GM19397 (cell line): ENCODE results near the gene CDKN2AIP.
"Not testable (repeated sequence)": the region's sequence is repeated elsewhere in the genome, so short reads cannot be mapped to it uniquely, and the experiment has no call there.

ENCODE experiments used
- ATAC-seq: cut with Tn5 transposase; IDR thresholded peaks from one replicate; pipeline ENCODE4 v1.9.1; 2021; ENCODE audit warnings: mild to moderate bottlenecking, moderate library complexity; ENCODE audit not compliant: unreplicated experiment

Gene CDKN2AIP

DNA sequence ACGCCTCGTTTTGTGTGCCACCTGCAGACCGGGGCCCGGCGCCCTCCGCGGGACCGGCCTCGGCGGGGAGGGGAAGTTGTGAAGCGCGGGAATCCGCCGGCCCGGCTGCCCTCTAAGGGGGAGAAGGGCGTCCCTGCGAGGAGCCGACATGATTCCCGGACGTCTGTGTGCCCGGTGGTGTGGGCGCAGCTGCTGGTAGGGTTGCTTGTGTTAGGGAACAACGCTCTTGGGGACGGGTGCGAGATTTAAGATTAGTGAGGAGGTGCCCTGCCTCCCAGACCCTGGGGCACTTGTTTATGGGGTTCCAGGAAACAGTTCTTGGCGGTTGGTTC lies 627 bp downstream of the CDKN2AIP start:
- ATAC-seq: peak; percentile 23

DNA sequence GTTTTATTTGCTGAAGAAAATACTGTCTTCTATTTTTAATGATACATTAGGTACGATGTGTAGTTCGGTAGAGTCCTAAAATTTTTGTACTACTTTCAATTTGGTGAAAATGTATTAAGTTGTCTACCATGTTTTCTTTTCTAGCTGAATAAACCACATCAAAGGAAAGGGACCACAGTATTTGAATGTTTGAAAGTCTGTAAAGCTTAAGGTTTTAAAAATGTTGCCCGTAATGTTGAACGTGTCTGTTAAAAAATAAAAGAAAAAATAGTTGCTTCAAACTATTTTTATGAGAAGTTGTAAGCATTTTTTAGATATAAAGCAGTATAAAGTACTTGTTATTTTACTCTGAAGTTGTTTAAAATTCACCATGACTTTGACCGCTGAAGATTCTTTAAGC lies 3.2 kb downstream of the CDKN2AIP start:
- ATAC-seq: no peak

DNA sequence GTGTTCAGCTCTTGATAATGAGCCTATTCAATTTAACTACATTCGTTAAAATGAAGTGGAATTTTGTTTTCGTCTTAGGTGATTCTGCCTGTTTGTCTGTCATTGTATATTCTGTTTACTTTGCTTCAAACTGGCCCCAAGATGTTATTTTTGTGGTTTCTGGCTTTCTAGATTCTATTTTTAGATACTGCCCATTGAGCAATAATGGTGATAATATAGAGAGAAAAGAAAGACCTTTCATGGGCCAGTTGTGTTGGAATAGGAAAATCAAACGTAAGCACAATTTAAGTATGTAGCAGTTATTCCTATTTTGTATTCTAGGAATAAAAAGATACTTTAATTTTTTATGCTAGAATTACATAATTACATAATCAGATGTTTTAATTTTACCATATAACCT lies 4.0 kb downstream of the CDKN2AIP start:
- ATAC-seq: no peak

DNA sequence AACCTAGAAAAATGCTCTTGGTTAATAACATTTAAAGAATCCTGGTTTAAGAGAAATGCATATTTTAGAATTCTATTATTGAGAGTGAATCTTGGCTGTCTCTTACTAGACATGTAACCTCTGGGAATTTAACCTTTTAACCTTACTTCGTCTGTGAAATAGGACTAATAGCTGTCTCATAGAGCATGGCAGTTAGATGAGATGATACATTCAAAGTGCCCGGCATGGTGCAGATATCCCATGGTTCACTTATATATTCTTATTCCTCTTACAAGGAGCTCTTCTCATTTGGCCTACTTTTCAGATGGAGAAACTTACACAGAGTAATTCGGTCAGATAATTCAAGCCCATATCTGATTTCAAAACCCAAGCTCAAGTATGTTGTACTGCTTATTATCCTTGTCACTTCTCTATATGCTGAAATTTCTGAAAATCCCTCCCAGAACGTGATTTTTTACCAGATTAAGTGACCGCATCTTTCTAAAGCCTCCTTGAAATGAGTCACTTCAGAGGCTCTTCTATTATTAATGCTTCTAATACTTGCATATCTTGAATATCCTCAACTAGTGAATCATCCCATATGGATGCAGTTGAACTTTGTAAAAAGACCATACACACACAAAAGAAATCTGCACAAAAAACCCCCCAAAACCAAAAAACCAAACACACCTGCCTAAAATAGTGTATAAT lies 4.9 kb downstream of the CDKN2AIP start:
- ATAC-seq: no peak

DNA sequence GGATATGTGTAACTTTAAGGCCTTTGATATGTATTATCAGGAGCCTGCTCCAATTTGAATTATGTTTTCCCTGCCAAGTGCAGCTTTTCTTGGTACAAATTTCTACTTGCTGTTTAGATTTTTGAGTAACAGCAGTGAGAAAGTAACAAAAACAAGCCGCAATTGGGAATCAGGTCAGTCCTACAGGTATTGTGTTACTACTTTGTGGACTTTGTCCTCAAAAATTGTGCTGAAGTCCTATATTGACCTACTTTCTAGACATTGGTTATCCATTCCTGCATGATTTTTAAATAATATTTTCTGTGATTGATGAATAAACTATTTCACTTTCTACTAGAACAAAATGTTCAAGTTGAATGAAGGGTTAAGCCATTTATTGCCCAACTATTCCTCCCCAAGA lies 5.7 kb downstream of the CDKN2AIP start:
- ATAC-seq: no peak

DNA sequence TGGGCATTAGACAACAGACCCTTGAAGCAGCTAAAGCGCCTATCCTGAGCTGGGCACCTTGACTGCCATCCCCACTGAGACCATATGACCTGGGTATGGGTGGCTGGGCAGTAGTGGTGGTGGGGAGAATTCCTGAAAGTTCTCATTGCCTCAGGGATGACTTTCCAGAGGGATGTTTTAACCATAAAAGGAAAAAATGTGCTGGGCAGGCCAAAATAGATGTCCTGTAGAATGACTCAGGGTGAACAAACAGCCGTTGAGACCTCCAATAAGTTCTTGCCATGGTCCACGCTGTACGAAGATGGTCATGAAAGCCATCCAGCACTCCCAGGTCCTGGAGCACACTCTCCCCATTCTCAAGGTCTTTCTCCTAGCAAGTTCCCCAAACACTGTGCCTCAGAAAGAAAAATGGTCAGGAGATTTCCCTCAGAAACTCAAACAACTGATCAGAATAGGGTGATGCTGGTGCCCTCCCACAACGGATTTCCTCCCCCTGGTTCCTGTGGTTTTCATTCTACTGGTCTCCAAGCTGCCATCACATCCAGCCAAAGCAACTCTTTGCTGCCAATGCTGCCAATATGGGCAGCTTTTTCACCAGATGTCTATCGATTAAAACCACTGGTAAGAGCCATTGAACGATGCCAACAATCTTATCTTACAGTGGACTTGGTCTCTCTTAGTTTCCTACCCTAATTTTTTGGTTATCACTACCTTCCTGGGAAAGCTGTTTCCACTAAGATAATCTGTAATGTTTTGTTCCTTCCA lies 11.2 kb downstream of the CDKN2AIP start:
- ATAC-seq: no peak

DNA sequence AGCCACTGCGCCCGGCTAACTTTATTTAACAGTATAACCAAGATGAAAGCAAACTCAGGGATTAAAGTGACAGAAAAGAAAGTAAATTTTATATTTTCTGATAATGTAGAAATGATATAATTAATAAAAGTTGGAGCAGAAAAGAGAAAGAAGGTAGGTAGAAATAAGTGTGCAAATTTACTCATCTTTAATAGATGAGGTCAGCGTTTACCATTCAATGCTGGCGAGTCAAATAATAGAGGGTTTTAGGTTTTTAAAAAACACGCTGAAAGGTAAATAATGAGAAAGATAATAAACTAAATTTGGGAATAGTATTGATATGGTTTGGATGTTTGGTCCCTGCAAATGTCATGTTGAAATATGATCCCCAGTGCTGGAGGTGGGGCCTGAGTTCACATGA lies 13.6 kb downstream of the CDKN2AIP start:
- ATAC-seq: no peak

DNA sequence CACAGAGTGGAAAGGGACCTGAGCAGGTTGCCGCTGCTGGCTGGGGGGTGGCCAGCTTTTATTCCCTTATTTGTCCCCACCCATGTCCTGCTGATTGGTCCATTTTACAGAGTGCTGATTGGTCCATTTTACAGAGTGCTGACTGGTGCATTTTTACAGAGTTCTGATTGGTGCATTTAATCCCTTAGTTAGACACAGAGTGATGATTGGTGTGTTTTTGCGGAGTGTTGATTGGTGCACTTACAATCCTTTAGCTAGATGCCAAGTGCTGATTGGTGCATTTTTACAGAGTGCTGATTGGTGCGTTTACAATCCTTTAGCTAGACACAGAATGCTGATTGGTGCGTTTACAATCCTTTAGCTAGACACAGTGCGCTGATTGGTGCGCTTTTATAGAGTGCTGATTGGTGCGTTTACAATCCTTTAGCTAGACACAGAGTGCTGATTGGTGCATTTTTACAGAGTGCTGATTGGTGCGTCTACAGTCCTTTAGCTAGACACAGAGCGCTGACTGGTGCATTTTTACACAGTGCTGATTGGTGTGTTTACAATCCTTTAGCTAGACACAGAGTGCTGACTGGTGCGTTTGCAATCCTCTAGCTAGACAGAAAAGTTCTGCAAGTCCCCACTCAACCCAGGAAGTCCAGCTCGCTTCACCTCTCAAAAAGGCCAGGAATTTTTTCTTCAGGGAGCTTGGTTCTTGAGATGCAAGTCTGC lies 19.6 kb downstream of the CDKN2AIP start:
- ATAC-seq: not testable (repeated sequence)

DNA sequence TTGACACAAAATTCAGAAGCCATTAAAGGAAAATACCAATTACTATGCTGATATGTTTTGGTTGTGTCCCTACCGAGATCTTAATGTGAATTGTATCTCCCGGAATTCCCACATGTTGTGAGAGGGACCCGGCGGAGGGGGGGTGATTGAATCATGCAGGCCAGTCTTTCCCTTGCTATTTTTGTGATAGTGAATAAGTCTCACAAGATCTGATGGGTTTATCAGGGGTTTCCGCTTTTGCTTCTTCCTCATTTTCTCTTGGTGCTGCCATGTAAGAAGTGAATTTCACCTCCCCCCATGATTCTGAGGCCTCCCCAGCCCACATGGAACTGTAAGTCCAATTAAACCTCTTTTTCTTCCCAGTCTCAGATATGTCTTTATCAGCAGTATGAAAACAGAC lies 21.4 kb downstream of the CDKN2AIP start:
- not testable (repeated sequence) for ATAC-seq

DNA sequence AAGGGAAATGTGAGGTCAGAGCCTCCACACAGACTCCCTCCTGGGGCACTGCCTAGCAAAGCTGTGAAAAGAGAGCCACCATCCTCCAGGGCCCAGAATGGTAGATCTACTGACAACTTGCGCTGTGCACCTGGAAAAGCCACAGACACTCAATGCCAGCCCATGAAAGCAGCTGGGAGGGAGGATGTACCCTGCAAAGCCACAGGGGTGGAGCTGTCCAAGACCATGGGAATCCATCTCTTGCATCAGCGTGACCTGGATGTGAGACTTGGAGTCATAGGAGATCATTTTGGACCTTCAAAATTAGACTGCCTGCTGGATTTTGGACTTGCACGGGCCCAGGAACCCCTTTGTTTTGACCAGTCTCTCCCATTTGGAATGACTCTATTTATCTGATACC lies 22.8 kb downstream of the CDKN2AIP start:
- ATAC-seq: no peak

DNA sequence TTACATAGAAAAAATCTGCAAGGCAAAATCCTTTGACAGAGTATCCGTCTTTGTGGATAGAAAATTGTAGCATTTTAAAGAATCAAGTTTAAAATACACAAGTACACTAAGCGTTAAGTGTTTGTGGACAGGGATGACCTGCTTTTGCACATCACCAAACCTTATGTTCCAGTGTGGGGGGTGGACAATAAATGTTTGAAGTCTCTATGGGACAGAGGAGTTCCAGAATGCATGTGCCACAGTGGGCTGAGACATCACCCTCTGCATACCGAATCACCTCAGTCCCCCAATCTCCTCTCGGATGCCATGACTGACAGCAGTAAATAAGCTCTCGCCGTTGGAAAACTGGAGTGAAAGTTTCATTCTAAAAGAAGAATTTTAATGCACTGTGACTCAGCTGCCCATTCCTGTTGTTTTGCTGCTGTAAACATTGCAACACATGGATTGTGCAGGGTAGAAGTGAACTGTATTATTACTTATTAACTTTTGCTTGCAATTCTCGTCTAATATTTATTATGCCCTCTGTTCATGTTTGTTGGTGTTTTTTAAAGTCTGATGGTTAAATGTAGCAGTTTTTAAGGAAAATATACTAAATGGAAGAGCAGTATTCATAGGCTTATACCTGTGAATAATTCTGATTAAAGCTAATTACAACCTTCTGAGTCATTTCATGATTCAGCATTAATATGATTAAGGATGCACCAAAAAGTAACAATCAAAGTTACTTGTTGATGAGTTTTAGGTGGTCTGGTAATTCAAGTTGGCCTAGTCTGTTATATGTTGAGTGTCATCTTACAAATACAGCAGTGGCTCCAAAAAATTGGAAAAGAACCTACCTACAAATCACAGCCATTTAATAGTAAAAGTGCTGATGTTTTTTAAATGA lies 24.0 kb downstream of the CDKN2AIP start:
- ATAC-seq: no peak

DNA sequence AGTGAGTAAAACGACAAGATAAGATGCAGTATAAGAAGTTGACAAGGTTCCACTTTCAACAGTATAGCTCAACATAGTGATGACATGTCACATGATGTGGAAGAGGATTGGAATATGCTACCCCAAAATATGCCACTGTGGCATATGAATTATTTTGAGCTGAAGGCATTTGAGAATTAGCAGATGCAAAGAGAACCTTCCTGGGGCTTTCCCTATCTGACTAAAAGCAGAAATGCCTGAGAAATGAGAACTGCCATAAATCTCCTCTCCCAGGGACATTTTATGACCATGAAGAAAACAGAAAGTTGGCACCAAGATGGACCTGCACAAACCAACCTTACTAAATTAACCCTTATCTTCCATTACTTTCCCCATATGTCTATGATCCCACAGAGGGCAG lies 24.8 kb downstream of the CDKN2AIP start:
- ATAC-seq: no peak

DNA sequence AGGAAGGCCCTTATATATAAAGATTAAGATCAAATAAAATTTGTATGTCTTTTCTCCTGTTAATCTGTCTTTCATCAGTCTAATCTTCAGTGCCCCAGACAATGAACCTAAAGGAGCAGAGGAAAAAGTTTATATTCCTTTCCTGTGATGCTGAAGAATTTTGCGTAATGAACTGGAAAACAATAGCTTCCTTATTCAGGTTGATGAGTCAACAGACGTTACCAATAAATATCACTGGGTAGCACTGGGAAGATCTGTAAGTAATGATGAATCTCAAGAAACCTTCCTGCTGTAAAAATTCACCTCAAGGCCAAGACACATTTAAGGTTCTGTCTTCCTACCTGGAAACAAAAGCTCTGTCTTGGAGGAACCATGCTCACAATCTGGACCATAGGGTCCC lies 25.5 kb downstream of the CDKN2AIP start:
- no peak for ATAC-seq

DNA sequence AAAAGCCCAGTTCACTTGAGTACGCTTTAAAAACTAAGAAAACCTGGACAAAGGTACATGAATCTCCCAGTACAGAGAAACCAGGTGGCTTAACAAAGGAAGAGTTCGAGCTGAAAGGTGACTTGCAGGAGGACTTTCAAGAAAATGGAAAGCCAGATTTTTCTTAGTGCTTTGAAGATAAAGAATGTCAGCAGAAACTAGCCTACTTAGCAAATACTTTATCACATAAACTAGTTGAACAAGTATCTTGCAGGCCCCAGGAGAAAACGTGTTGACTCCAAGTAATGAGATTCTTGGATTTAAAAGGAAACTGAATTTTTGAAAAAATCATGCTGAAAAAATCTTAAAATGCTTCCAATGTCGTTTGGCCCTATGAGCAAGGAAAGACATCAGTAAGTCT lies 26.4 kb downstream of the CDKN2AIP start:
- ATAC-seq: no peak

DNA sequence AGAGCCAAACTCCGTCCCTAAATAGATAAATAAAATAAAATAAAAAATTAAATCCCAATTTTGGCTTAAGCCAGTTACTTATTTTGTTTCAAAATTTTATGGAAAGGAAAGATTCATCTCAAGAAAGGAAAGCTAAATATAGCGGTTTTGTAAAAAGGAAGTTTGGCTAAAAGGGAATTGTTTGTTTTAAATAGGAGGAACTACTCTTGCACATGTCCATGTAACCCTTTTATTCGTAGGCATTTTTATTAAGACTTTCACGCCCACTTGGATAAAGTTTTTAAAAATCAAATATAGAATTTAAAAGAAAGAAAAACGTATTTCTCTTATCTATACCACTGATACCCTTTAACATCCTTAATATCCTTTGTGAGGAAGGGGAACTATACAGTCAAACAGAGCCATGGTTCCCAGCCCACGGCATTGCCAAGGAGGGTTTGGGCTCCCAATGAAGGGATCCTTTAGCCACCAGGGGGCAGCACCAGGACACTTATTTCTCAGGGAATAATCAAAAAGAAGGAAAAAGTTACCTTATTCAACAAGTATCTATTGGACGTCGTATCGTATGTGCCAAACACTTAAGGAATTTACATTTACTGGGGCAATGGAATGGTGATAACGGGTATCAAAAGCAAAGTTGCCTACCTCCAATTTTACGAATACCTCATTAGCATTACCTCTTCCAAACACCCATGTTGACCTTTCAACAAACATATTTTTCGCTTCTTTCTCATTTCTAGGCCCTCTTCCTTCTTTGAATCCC lies 27.7 kb downstream of the CDKN2AIP start:
- ATAC-seq: no peak

DNA sequence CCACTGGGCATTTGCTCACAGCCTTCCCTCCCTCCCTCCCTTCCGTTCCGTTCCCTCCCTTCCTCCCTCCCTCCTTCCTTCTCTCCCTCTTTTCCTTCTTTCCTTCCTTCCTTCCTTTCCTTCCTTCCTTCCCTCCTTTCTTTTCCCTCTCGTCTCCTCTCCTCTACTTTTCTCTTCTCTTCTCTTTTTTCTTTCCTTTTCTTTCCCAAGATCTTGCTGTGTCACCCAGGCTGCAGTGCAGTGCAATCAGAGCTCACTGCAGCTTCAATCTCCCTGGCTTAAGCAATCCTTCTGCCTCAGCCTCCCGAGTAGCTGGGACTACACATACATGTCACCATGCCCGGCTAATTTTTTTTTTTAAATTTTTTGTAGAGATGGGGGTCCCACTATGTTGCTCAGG lies 33.7 kb downstream of the CDKN2AIP start:
- ATAC-seq: no peak

DNA sequence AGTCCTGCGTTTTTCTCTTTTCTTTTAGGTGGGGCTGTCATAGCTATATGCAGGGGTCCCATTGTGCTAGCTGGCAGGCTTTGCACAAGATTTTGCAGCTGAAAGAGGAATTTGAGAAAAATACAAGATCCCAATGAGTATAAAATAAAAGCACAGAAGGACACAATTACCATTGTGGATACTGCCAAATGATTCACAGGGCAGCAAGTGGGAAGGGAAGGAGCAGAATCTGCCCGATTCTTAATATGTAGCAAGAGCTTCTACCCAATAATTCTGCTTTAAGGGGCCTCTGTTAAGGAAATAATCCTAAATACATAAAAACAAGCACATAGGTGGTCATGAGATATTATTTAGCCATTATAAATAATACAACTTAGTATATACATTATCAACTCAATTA lies 34.5 kb downstream of the CDKN2AIP start:
- ATAC-seq: no peak

DNA sequence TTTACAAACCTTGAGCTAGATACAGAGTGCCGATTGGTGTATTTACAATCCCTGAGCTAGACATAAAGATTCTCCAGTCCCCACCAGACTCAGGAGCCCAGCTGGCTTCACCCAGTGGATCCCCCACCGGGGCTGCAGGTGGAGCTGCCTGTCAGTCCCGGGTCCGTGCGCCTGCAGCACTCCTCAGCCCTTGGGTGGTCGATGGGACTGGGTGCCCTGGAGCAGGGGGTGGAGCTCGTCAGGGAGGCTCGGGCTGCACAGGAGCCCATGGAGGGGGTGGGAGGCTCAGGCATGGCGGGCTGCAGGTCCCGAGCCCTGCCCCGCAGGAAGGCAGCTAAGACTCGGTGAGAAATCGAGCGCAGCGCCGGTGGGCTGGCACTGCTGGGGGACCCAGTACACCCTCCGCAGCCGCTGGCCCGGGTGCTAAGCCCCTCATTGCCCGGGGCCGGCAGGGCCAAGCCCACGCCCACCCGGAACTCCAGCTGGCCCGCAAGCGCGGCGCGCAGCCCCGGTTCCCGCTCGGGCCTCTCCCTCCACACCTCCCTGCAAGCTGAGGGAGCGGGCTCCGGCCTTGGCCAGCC lies 38.2 kb downstream of the CDKN2AIP start:
- ATAC-seq: not testable (repeated sequence)

DNA sequence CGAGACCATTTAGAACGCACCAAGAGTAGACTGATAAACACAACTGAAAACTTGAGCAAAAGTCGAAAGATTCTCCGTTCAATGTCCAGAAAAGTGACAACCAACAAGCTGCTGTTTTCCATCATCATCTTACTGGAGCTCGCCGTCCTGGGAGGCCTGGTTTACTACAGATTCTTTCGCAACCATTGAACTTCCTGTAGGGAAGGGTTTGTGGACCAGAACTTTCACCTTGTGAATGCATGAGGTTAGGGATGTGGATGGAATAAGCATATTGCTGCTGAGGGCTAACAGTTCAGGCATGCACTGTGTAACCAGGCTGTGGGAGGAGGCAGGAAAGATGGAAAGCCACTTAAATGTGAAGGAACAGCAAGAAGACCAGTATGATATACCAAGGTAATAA lies 39.6 kb downstream of the CDKN2AIP start:
- no peak for ATAC-seq
